NCI-H226 (cell line): Measurements from ENCODE around the gene MRPS17.
A peak's percentile ranks its signal among the peaks of the same experiment; 100 is the strongest.
"Not testable (repeated sequence)": the region's sequence is repeated elsewhere in the genome, so short reads cannot be mapped to it uniquely, and the experiment has no call there.

ENCODE experiments used
- DNase-seq: peaks from one replicate; pipeline ENCODE4 v3.0.0-alpha.2; 2015

MRPS17 gene

DNA sequence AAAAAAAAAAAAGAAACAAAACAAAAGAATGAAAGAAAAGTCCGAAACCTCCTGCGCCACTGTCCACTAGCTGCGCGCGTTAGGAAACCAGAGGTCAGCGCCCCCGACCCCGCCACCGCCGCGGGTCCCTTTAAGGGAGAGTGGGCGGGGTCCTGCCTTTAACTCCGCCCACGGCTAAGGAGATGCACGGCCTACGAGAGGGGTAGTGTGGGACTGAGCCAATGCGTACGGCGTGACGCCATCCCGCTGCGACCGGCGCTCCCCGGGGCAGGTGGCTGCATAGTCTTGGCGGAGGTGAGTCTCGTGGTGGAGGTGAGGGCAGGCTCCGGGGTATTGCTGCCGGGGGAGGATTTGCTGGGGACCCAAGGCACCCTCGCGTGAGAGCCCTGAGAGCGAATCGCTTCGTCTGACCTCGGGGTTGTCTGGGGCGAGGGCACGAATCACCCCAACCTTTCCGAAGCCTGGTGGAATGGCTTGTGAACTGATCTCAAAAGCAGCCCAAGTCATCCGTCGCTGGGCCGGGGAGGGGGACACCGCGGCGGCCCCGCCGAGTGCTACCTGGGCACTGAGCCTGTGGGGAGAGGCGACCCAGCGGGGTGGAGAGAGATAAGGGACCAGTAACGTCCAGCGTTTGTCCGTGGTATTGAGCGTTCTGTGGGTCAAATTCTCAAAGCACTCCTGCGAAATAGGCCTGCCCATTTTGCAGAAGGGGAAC lies at the start of gene MRPS17:
MRPS17 (plus strand) TSS at position 241 of the 715 bp plus-strand sequence. CDS start 1,319 bp downstream, outside the sequence.
- peak; percentile 80 for DNase-seq

GRCh38 chr7:55903985-55904759 lies 47.5 kb upstream of the MRPS17 start:
- DNase-seq: no peak

GRCh38 chr7:55912748-55913158 lies 38.9 kb upstream of the MRPS17 start:
- no peak for DNase-seq

DNA sequence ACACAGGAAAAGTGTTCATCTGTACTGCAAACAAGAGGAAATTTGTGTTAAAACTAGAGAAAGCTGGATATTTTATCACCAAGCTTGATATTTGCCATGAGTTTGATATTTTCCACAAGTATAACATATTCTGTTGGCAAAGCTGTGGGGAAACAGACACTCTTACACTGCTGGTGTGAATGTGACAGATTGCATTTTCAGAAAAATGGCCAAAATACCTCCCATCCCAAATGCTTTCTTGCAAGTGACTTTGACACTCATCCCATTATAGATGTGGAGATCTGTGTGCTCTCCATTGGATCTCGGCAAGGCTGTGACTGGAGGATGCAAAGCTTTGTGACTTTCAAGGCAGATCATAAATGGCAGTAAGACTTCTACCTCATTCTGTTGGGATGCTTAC lies 33.9 kb upstream of the MRPS17 start:
- DNase-seq: no peak

DNA sequence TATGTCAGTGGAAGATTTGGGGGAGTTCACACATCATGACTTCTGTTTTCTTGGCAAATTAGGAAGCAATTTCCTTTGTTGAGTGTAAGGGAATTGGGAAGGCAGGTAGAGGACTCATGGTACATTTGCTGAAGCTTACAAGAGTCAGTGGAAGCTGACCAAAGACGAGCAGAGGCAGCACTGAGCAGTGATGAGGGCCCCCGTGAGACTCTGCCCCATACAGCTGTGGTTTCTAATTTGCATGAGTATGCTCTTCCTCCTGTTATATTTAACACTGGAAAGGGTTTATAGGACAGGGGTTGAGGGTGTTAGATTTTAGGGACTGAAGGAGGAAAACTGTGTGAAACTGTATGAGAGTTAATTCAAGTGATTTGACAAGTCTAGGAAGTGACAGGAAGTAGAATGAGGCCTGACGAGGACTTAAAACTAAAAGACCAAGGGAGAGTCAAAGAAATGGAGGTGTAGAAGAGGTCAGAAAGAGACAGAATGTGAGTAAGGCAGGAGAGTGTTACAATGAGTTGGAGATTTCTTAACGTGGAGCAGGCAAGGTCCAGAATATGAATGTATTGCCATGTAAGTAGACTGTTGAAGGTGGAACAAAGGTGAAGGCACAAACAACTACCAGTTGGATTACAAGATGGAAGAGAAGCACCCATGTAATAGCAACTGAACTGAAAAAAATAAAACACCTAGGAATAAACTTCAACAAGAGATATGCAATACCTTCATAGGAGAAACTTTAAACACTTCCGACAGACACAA lies 23.5 kb upstream of the MRPS17 start:
- no peak for DNase-seq

DNA sequence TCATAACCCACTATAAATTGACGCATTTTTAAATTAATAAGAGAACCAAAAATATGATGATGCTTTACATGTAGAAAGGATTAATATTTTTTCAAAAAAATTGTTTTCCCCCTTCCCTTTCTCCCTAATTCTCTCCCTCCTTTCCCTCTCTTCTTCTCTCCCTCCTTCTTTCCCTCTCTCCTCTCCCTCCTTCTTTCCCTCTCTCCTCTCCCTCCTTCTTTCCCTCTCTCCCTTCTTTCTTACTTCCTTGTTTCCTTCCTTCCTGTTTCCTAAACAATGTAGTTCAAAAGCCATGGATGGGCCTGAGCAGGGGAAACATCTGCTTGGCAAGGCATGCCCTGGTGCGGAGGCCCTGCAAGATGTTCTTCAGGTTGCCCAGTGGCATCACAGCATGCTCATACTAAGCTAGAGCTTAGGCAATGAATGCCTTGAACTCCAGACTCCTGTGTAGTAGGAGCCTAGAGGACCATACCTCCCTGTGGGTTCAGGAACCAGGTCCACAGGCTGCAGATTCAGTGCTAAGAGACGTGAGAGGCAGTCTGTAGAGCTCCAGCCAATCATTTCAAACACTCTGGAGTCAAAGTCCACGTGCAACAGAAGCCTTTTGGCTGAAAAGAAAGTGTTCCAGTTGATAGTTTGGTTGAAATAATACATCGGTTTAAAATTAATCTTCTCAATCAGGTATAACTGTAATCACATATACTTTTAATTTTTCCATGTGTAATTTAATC lies 20.1 kb upstream of the MRPS17 start:
- no peak for DNase-seq

GRCh38 chr7:55939514-55940123 lies 12.1 kb upstream of the MRPS17 start:
- no peak for DNase-seq

DNA sequence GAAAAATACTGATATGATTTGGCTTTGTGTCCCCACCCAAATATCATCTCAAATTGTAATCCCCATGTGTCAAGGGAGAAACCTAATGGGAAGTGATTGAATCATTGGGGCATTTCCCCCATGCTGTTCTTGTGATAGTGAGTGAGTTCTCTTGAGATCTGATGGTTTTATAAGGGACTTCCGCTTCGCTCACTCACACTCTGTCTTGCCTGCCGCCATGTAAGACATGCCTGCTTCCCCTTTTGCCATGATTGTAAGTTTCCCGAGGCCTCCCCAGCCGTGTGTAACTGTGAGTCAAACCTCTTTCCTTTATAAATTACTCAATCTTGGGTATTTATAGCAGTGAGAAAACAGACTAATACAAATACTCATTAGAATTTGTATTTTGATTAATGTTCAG lies 5.1 kb upstream of the MRPS17 start:
- DNase-seq: no peak

DNA sequence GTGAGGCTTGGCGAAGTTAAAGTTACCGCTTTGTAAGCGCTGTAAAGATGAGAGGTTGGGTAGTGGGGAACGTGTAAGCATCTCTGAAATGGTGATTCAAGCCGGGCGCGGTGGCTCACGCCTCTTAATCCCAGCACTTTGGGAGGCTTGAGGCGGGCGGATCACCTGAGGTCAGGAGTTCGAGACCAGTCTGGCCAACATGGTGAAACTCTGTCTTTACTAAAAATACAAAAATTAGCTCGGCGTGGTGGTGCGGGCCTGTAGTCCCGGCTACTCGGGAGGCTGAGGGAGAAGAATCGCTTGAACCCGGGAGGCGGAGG lies 635 bp downstream of the MRPS17 start:
- not testable (repeated sequence) for DNase-seq

DNA sequence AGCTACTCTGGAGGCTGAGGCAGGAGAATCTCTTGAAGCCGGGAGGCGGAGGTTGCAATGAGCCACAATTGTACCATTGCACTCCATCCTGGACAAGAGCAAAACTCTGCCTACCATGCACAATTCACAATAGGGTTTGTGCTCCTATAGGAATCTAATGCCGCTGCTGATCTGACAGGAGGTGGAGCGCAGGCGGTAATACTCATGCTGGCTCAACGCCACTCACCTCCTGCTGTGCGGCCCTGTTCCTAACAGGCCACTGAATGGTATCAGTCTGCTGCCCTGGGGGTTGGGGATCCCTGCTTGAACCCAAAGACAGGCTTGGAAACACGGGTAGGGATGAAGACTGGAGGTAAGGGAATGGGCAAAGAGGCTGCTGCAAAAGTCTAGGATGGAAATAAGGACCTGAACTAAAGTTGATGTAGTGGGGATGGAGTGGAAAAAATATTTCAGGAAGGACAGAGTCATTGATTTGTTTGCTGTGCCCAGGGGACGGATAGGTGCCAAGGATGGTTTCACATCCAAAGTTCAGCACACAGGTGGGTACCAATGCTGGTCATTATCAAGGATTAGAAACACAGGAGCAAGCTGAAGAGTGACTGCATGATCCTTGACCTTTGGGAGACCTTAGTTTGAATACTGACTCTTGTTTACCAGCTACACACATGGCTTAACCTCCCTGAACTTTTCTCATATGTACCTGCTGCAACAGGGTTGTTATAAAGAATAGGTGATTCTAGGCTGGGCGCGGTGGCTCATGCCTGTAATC lies 2.2 kb downstream of the MRPS17 start:
- no peak for DNase-seq

DNA sequence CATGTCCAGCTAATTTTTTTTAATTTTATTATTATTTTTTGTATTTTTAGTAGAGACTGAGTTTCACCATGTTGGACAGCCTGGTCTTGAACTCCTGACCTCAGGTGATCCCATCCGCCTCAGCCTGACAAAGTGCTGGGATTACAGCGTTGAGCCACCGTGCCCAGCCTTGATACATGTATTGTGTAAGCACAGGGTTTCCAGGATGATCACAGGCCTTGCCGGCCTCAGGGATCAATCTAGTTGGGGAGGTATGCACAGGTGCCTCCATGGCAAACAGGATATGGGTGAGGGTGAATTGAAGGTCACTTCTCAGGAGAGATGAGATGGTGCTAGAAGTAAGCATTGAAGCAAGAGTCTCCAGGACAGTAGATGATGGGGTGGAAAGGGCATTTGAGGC lies 5.5 kb downstream of the MRPS17 start:
- DNase-seq: no peak

GRCh38 chr7:55962014-55962413 lies 10.3 kb downstream of the MRPS17 start:
- DNase-seq: no peak

- DNase-seq: no peak
Observed at GRCh38 chr7:55963584-55964168, 12.0 kb downstream of the MRPS17 start.

DNA sequence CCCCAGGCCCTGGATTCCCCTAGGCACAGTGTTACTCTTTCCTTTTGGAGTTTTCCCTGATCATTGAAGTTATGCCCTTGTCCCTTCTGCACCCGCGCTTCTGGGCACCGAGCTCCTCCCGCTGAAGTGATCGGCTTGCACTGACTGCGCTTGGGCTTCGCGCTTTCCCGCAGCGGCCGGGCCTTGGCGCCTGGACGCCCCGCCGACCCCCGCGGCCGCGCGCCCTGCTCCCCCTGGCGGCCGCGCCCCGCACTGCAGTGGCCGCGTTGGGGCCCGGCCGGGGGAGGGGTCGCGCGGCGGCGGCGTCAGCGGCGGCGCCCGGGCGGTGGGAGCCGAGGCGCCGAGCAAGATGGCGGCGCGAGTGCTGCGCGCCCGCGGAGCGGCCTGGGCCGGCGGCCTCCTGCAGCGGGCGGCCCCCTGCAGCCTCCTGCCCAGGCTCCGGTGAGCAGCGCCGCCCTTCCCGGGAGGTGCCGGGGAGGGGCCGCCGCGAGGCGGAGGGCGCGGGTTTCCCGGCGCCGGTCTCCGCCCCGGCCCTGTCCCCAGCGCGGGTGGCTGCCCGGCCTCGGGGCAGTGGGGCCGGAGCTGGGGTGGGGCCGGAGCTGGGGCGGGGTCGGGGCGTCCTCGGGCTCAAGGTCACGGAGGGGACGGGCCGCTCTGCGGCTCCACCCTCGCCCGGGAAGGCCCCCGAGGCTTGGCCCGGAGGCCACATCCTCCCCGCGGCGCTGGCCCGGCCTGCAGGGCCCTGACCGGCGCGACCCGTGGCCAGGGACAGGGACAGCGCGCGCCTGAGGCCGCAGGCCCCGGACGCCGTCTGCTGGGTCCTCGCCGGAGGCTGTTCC lies 12.8 kb downstream of the MRPS17 start, which contains the start of gene NIPSNAP2:
NIPSNAP2 (plus strand) TSS at position 325 of the 839 bp plus-strand sequence; CDS start at position 350, 25 bp downstream.
- DNase-seq: peak; percentile 22

- no peak for DNase-seq
Observed at GRCh38 chr7:55965100-55965470, 13.4 kb downstream of the MRPS17 start.

- DNase-seq: no peak
Observed at GRCh38 chr7:55965805-55966421, 14.2 kb downstream of the MRPS17 start.

DNA sequence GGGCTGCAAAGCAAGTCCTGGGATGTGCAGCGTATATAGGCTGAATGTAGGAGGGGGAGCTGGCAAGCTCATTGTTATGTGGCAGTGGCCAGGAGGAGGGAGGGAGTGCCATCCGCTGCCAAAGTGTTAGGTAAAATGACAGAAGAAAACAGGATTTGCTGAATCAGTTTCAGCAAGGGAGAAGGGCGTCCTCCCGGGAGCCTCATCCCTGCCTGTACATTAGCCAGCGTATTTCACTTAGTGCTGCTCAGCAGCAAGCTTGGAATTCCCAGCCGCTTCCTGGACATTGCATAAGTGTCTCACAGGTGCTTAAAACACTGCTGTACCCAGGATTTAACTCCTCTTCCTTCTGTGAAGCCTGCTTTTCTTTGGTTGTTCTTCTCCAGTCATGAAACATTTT lies 15.2 kb downstream of the MRPS17 start:
- peak; percentile 22 for DNase-seq

- DNase-seq: no peak
Observed at GRCh38 chr7:55969391-55969790, 17.7 kb downstream of the MRPS17 start.

DNA sequence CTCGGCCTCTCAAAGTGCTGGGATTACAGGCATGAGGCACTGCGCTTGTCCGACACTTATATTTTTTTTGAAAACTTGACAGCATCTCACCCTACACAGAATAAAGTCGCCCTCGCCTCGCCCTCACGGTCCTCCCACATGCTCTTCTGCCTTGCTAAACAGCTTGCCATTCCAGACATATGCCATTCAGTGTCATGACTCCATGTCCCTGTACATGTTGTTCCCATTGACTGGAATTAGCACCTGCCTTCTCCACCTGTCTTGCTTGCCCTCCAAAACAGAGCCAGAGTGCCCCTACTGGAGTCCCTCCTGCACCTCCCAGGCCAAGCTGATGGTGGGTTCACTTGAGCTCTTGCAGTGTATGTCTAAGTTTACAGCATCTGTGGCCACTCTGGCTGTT lies 18.9 kb downstream of the MRPS17 start:
- DNase-seq: no peak

DNA sequence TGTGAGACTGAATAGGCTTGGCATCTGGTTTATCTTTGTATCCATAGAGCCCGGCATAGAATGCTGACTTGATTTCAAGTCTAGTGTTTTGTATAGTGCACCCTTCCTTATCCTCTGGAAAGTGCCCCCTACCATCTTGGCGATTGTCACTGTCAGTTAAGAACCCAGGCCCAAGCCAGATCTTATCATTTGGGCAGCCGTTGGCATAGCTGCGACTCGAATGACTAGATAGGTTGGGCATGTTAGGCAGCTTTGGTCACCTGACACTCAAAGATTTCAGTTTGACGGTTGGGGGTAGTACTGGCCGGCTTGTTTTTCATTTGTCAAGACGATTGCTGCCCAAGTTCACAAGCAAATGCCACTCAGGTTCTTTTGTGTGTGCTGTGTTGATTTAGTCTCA lies 19.3 kb downstream of the MRPS17 start:
- DNase-seq: no peak
